ENCODE measurements around the gene PPM1H. TPM values are rescaled to one million over a fixed set of nuclear protein-coding genes. Genes with fewer than 3 reads are reported as not detected.
"Not testable (repeated sequence)": the region's sequence is repeated elsewhere in the genome, so short reads cannot be mapped to it uniquely, and the experiment has no call there.

The PPM1H gene
- total RNA-seq = not detected

- peaks cover 47% of the 10 kb centered on the region for H3K27me3 Mint-ChIP-seq
- H3K27ac Mint-ChIP-seq = no peak within 1 kb of the TSS
- ChIA-PET POLR2A (no interaction called here), CTCF (interaction anchor here (0.7 kb wide), 1 partner anchor 148 kb away, joined by 3 read pairs; no protein-coding TSS in a partner anchor)
- H3K4me1 Mint-ChIP-seq = peaks cover 7% of the 10 kb centered on the region
- H3K36me3 Mint-ChIP-seq (ENCODE audit: low read depth) = no peaks in the 10 kb centered on the region
- H3K9me3 Mint-ChIP-seq = no peaks in the 10 kb centered on the region
- peak within 1 kb of the TSS; percentile 71 for H3K4me3 Mint-ChIP-seq
- DNase-seq = peak; percentile 29
These were observed at the start of gene PPM1H for GRCh38 chr12:62934799-62935674. Gene PPM1H, minus strand, starts transcription at chr12:62935150. Its CDS starts 414 bp downstream, at chr12:62934736.

- Mint-ChIP-seq H3K9me3 (no peaks in the 10 kb centered on the region), H3K36me3 (ENCODE audit: low read depth) (no peaks in the 10 kb centered on the region), H3K4me1 (no peaks in the 10 kb centered on the region), H3K4me3 (no peak overlapping the region), H3K27ac (no peak overlapping the region), H3K27me3 (peaks cover 5% of the 10 kb centered on the region)
- CTCF ChIA-PET = interaction anchor here (1.3 kb wide), 1 partner anchor 10 kb away, joined by 3 read pairs; no protein-coding TSS in a partner anchor
- DNase-seq = no peak
- POLR2A ChIA-PET = no interaction called here
These were observed 48.6 kb upstream of the PPM1H start for GRCh38 chr12:62983594-62983993.

- Mint-ChIP-seq H3K4me1 (no peaks in the 10 kb centered on the region), H3K27me3 (no peaks in the 10 kb centered on the region), H3K36me3 (ENCODE audit: low read depth) (no peaks in the 10 kb centered on the region), H3K9me3 (no peaks in the 10 kb centered on the region), H3K27ac (no peak overlapping the region), H3K4me3 (no peak overlapping the region)
- DNase-seq = no peak
- POLR2A ChIA-PET = no interaction called here
- CTCF ChIA-PET = no interaction called here
These were observed 43.8 kb upstream of the PPM1H start for GRCh38 chr12:62978768-62979167.

GRCh38 chr12:62977883-62978282 is 42.9 kb upstream of the PPM1H start:
- Mint-ChIP-seq H3K4me1 (no peaks in the 10 kb centered on the region), H3K9me3 (no peaks in the 10 kb centered on the region), H3K4me3 (no peak overlapping the region), H3K27me3 (no peaks in the 10 kb centered on the region), H3K36me3 (ENCODE audit: low read depth) (no peaks in the 10 kb centered on the region), H3K27ac (no peak overlapping the region)
- CTCF ChIA-PET = no interaction called here
- DNase-seq = no peak
- POLR2A ChIA-PET = no interaction called here

GRCh38 chr12:62977418-62977817 is 42.5 kb upstream of the PPM1H start:
- H3K4me3 Mint-ChIP-seq = no peak overlapping the region
- H3K27me3 Mint-ChIP-seq = no peaks in the 10 kb centered on the region
- no peak overlapping the region for H3K27ac Mint-ChIP-seq
- ChIA-PET CTCF (no interaction called here), POLR2A (no interaction called here)
- H3K4me1 Mint-ChIP-seq = no peaks in the 10 kb centered on the region
- no peaks in the 10 kb centered on the region for H3K36me3 Mint-ChIP-seq (ENCODE audit: low read depth)
- H3K9me3 Mint-ChIP-seq = no peaks in the 10 kb centered on the region
- no peak for DNase-seq

- no peaks in the 10 kb centered on the region for H3K27me3 Mint-ChIP-seq
- CTCF ChIA-PET = interaction anchor here (0.6 to 0.7 kb wide), 2 partner anchors 507 to 858 kb away, joined by 4 to 5 read pairs; no protein-coding TSS in a partner anchor
- H3K4me1 Mint-ChIP-seq = no peaks in the 10 kb centered on the region
- no peaks in the 10 kb centered on the region for H3K36me3 Mint-ChIP-seq (ENCODE audit: low read depth)
- no peak overlapping the region for H3K27ac Mint-ChIP-seq
- H3K4me3 Mint-ChIP-seq = no peak overlapping the region
- no peaks in the 10 kb centered on the region for H3K9me3 Mint-ChIP-seq
- POLR2A ChIA-PET = no interaction called here
- no peak for DNase-seq
These were observed 41.2 kb upstream of the PPM1H start for GRCh38 chr12:62976110-62976662.

GRCh38 chr12:62971769-62972525 is 37.0 kb upstream of the PPM1H start:
- Mint-ChIP-seq H3K27me3 (no peaks in the 10 kb centered on the region), H3K9me3 (no peaks in the 10 kb centered on the region), H3K27ac (no peak overlapping the region), H3K36me3 (ENCODE audit: low read depth) (no peaks in the 10 kb centered on the region), H3K4me3 (no peak overlapping the region), H3K4me1 (no peaks in the 10 kb centered on the region)
- DNase-seq = no peak
- ChIA-PET CTCF (no interaction called here), POLR2A (no interaction called here)

- ChIA-PET POLR2A (no interaction called here), CTCF (no interaction called here)
- Mint-ChIP-seq H3K9me3 (no peaks in the 10 kb centered on the region), H3K4me3 (no peak overlapping the region), H3K4me1 (no peaks in the 10 kb centered on the region), H3K27me3 (no peaks in the 10 kb centered on the region), H3K36me3 (ENCODE audit: low read depth) (no peaks in the 10 kb centered on the region), H3K27ac (no peak overlapping the region)
- no peak for DNase-seq
These were observed 34.7 kb upstream of the PPM1H start for GRCh38 chr12:62969695-62970094.

GRCh38 chr12:62967701-62968100 is 32.8 kb upstream of the PPM1H start:
- Mint-ChIP-seq H3K36me3 (ENCODE audit: low read depth) (no peaks in the 10 kb centered on the region), H3K4me3 (no peak overlapping the region), H3K4me1 (no peaks in the 10 kb centered on the region), H3K9me3 (no peaks in the 10 kb centered on the region), H3K27ac (no peak overlapping the region), H3K27me3 (no peaks in the 10 kb centered on the region)
- POLR2A ChIA-PET = no interaction called here
- CTCF ChIA-PET = no interaction called here
- DNase-seq = no peak

- H3K27me3 Mint-ChIP-seq = no peaks in the 10 kb centered on the region
- no peak overlapping the region for H3K27ac Mint-ChIP-seq
- H3K9me3 Mint-ChIP-seq = no peaks in the 10 kb centered on the region
- ChIA-PET POLR2A (no interaction called here), CTCF (no interaction called here)
- no peak for DNase-seq
- H3K4me1 Mint-ChIP-seq = no peaks in the 10 kb centered on the region
- no peak overlapping the region for H3K4me3 Mint-ChIP-seq
- H3K36me3 Mint-ChIP-seq (ENCODE audit: low read depth) = no peaks in the 10 kb centered on the region
These were observed 32.1 kb upstream of the PPM1H start for GRCh38 chr12:62966990-62967506.

- H3K4me3 Mint-ChIP-seq; CTCF ChIA-PET; H3K27me3 Mint-ChIP-seq; H3K36me3 Mint-ChIP-seq (ENCODE audit: low read depth); H3K9me3 Mint-ChIP-seq; DNase-seq; POLR2A ChIA-PET; H3K4me1 Mint-ChIP-seq; H3K27ac Mint-ChIP-seq: not testable (repeated sequence)
These were observed 31.6 kb upstream of the PPM1H start for GRCh38 chr12:62966446-62966989.

- H3K4me1 Mint-ChIP-seq; DNase-seq; H3K4me3 Mint-ChIP-seq; H3K27ac Mint-ChIP-seq; POLR2A ChIA-PET; H3K9me3 Mint-ChIP-seq; H3K36me3 Mint-ChIP-seq (ENCODE audit: low read depth); H3K27me3 Mint-ChIP-seq: not testable (repeated sequence)
- CTCF ChIA-PET = interaction anchor here (0.6 kb wide), 1 partner anchor 37 kb away, joined by 5 read pairs; no protein-coding TSS in a partner anchor
These were observed 30.8 kb upstream of the PPM1H start for GRCh38 chr12:62965700-62966099.

GRCh38 chr12:62965242-62965641 is 30.3 kb upstream of the PPM1H start:
- H3K36me3 Mint-ChIP-seq (ENCODE audit: low read depth); H3K27ac Mint-ChIP-seq; H3K27me3 Mint-ChIP-seq; DNase-seq; H3K4me1 Mint-ChIP-seq; H3K4me3 Mint-ChIP-seq; H3K9me3 Mint-ChIP-seq; POLR2A ChIA-PET: not testable (repeated sequence)
- CTCF ChIA-PET = interaction anchor here (0.6 kb wide), 1 partner anchor 37 kb away, joined by 5 read pairs; no protein-coding TSS in a partner anchor

Data from activated CD4-positive, alpha-beta T cell treated with anti-CD3 and anti-CD28 coated beads, Interleukin-2, amount 10 ng/mL, durations not matched to agents 7 days and 5 days (primary cell).